H9 (cell line): ENCODE measurements around the gene MINDY4B. TPM values are rescaled to one million over a fixed set of nuclear protein-coding genes. Genes with fewer than 3 reads are reported as not detected.

Source experiments
- DNase-seq: peaks from one replicate; pipeline ENCODE4 v3.0.0-alpha.2; 2017
- H2AFZ ChIP-seq: one replicate; pipeline ENCODE4 v1.6.1; 2013; ENCODE audit warnings: mild to moderate bottlenecking, low read length, control low read depth, moderate library complexity
- H2AK5ac ChIP-seq: 2 replicates; pipeline ENCODE4 v1.6.1; 2013; ENCODE audit warnings: low read length, control low read depth, mixed read lengths; ENCODE audit not compliant: insufficient read length
- H2BK120ac ChIP-seq: one replicate; pipeline ENCODE4 v1.6.1; 2013; ENCODE audit warnings: low read depth, mild to moderate bottlenecking, low read length, control low read depth, inconsistent platforms; ENCODE audit not compliant: poor library complexity, severe bottlenecking
- H2BK12ac ChIP-seq: 2 replicates; pipeline ENCODE4 v1.6.1; 2013; ENCODE audit warnings: low read length, control low read depth, mixed read lengths, low read depth; ENCODE audit not compliant: insufficient read length
- H2BK15ac ChIP-seq: 2 replicates; pipeline ENCODE4 v1.6.1; 2013; ENCODE audit warnings: low read depth, low read length, control low read depth
- H2BK20ac ChIP-seq: one replicate; pipeline ENCODE4 v1.6.1; 2013; ENCODE audit warnings: low read depth, mild to moderate bottlenecking, low read length, control low read depth, inconsistent platforms; ENCODE audit not compliant: poor library complexity, severe bottlenecking
- H2BK5ac ChIP-seq: 2 replicates; pipeline ENCODE4 v1.6.1; 2013; ENCODE audit warnings: low read length, control low read depth, mixed read lengths; ENCODE audit not compliant: insufficient read length
- H3K14ac ChIP-seq: 2 replicates; pipeline ENCODE4 v1.6.1; 2013; ENCODE audit warnings: low read length, control low read depth; ENCODE audit not compliant: insufficient read depth
- H3K18ac ChIP-seq: 2 replicates; pipeline ENCODE4 v1.6.1; 2013; ENCODE audit warnings: low read depth, mild to moderate bottlenecking, mixed read lengths, low read length, control low read depth; ENCODE audit not compliant: insufficient read length
- H3K23ac ChIP-seq: 2 replicates; pipeline ENCODE4 v1.6.1; 2013; ENCODE audit warnings: low read length, control low read depth, mixed read lengths, low read depth; ENCODE audit not compliant: insufficient read length
- H3K23me2 ChIP-seq: 2 replicates; pipeline ENCODE4 v1.6.1; 2013; ENCODE audit warnings: low read depth, mild to moderate bottlenecking, mixed read lengths, low read length, control low read depth; ENCODE audit not compliant: insufficient read length, poor library complexity, severe bottlenecking
- H3K27ac ChIP-seq: 2 replicates; pipeline ENCODE4 v1.5.1; 2013; ENCODE audit warnings: low read length, control low read depth, mixed read lengths, low read depth; ENCODE audit not compliant: insufficient read length
- H3K27me3 ChIP-seq: 2 replicates; pipeline ENCODE4 v1.6.1; 2013; ENCODE audit warnings: low read length, control low read depth, inconsistent platforms; ENCODE audit not compliant: insufficient read depth
- H3K4ac ChIP-seq: 2 replicates; pipeline ENCODE4 v1.6.1; 2013; ENCODE audit warnings: low read depth, mild to moderate bottlenecking, control low read depth, inconsistent platforms, low read length, moderate library complexity
- H3K4me1 ChIP-seq: 2 replicates; pipeline ENCODE4 v1.6.1; 2013; ENCODE audit warnings: low read length, control low read depth, inconsistent platforms; ENCODE audit not compliant: insufficient read depth
- H3K4me2 ChIP-seq: 2 replicates; pipeline ENCODE4 v1.6.1; 2013; ENCODE audit warnings: low read length, control low read depth, mixed read lengths; ENCODE audit not compliant: insufficient read length, insufficient read depth
- H3K56ac ChIP-seq: 2 replicates; pipeline ENCODE4 v1.6.1; 2013; ENCODE audit warnings: low read depth, mild to moderate bottlenecking, mixed read lengths, low read length, control low read depth; ENCODE audit not compliant: insufficient read length
- H3K79me1 ChIP-seq: 2 replicates; pipeline ENCODE4 v1.6.1; 2013; ENCODE audit warnings: low read depth, mild to moderate bottlenecking, moderate library complexity, low read length, control low read depth, inconsistent platforms; ENCODE audit not compliant: insufficient read depth, poor library complexity, severe bottlenecking
- H3K79me2 ChIP-seq: 2 replicates; pipeline ENCODE4 v1.6.1; 2013; ENCODE audit warnings: low read length, control low read depth, inconsistent platforms; ENCODE audit not compliant: insufficient read depth
- H3K9ac ChIP-seq: 2 replicates; pipeline ENCODE4 v1.6.1; 2013; ENCODE audit warnings: low read length, control low read depth, mixed read lengths; ENCODE audit not compliant: insufficient read length; ENCODE audit errors: extremely low read depth
- H3K9me3 ChIP-seq: one replicate; pipeline ENCODE4 v1.6.1; 2013; ENCODE audit warnings: low read depth, low read length, inconsistent platforms; ENCODE audit not compliant: control insufficient read depth
- H3T11ph ChIP-seq: one replicate; pipeline ENCODE4 v1.6.1; 2013; ENCODE audit warnings: mild to moderate bottlenecking, low read length, control low read depth, inconsistent platforms
- H4K20me1 ChIP-seq: one replicate; pipeline ENCODE4 v1.6.1; 2013; ENCODE audit not compliant: control insufficient read depth, insufficient read length, insufficient read depth
- H4K5ac ChIP-seq: 2 replicates; pipeline ENCODE4 v1.6.1; 2013; ENCODE audit warnings: low read depth, mild to moderate bottlenecking, mixed read lengths, low read length, control low read depth; ENCODE audit not compliant: insufficient read length
- H4K8ac ChIP-seq: replicated peaks from 2 replicates; pipeline ENCODE4 v1.6.1; 2013; ENCODE audit warnings: low read length, control low read depth, mixed read lengths, low read depth; ENCODE audit not compliant: insufficient read length
- H4K91ac ChIP-seq: 2 replicates; pipeline ENCODE4 v1.6.1; 2013; ENCODE audit warnings: low read depth, mild to moderate bottlenecking, moderate library complexity, mixed read lengths, low read length, control low read depth; ENCODE audit not compliant: insufficient read length
- H3K27ac Mint-ChIP-seq, 3 experiments: 2 replicates in 2 of 3; 3 replicates in 1 of 3; pipeline ENCODE4 v1.8.0; 2020 to 2021; ENCODE audit warnings: mixed read lengths in 3 of 3, mild to moderate bottlenecking in 1 of 3, moderate library complexity in 1 of 3
- H3K27me3 Mint-ChIP-seq: 2 replicates; pipeline ENCODE4 v1.8.0; 2021; ENCODE audit warnings: low read depth, mild to moderate bottlenecking, moderate library complexity, mixed read lengths
- H3K36me3 Mint-ChIP-seq, 3 experiments: 2 replicates in 2 of 3; 3 replicates in 1 of 3; pipeline ENCODE4 v1.8.0; 2020 to 2021; ENCODE audit warnings: low read depth in 3 of 3, mixed read lengths in 3 of 3; ENCODE audit not compliant: insufficient read depth in 1 of 3
- H3K4me1 Mint-ChIP-seq, 2 experiments: 2 replicates each; pipeline ENCODE4 v1.8.0; 2020; ENCODE audit warnings: mixed read lengths in 2 of 2
- H3K4me3 Mint-ChIP-seq, 2 experiments: 2 replicates in 1 of 2; 3 replicates in 1 of 2; pipeline ENCODE4 v1.8.0; 2020 to 2021; ENCODE audit warnings: mild to moderate bottlenecking in 2 of 2, mixed read lengths in 2 of 2, moderate library complexity in 1 of 2
- H3K9me3 Mint-ChIP-seq, 2 experiments: 2 replicates in 1 of 2; 3 replicates in 1 of 2; pipeline ENCODE4 v1.8.0; 2020; ENCODE audit warnings: mild to moderate bottlenecking in 2 of 2, mixed read lengths in 2 of 2, moderate library complexity in 1 of 2
- CTCF ChIP-seq: fragments of 200-600 bp; sonication (generic); conservative IDR thresholded peaks from 3 replicates; pipeline ENCODE4 v1.8.0; 2021; ENCODE audit warnings: antibody characterized with exemption, mild to moderate bottlenecking
- WGBS: extraction: QIAGEN DNeasy Blood & Tissue Kit; methylation state at CpG from one replicate; pipeline ENCODE4 v1.1.7; 2013; ENCODE audit warnings: missing lambda C conversion rate, low lambda C conversion rate, mixed read lengths; ENCODE audit not compliant: insufficient read length; ENCODE audit errors: extremely low coverage; 5-methylcytosine and 5-hydroxymethylcytosine counted together
- total RNA-seq: library from RNA; stranded (reverse); gene quantifications from 2 replicates; pipeline ENCODE4 v1.2.1, GENCODE V29; 2021

The MINDY4B gene
- total RNA-seq, 1 experiment from 2014 or later: not detected

- peaks cover 0 to 4% (median 2%) of the 10 kb centered on the region in 3 experiments; a peak in 2 of 7 replicates for H3K36me3 Mint-ChIP-seq
- H4K8ac ChIP-seq: no peak overlapping the region
- no peak overlapping the region for H3K9ac ChIP-seq
- no peak overlapping the region for H3K23ac ChIP-seq
- no peak for TF ChIP-seq CTCF
- H2BK5ac ChIP-seq: no peak overlapping the region
- H3K4me2 ChIP-seq: no peak overlapping the region
- H3K27ac ChIP-seq: no peak overlapping the region
- no peaks in the 10 kb centered on the region for H3K4me1 ChIP-seq
- no peaks in the 10 kb centered on the region for H3K79me2 ChIP-seq
- H2BK12ac ChIP-seq: no peak overlapping the region
- no peak overlapping the region for H3K4ac ChIP-seq
- H4K5ac ChIP-seq: no peak overlapping the region
- no peak overlapping the region for H3K27ac Mint-ChIP-seq
- H3K9me3 ChIP-seq: no peaks in the 10 kb centered on the region
- no peaks in the 10 kb centered on the region for H3K23me2 ChIP-seq
- H2AK5ac ChIP-seq: no peak overlapping the region
- H4K20me1 ChIP-seq: no peaks in the 10 kb centered on the region
- no peak overlapping the region for H4K91ac ChIP-seq
- H2AFZ ChIP-seq: no peak overlapping the region
- H3K18ac ChIP-seq: no peak overlapping the region
- H3K9me3 Mint-ChIP-seq: peaks cover 0 to 3% of the 10 kb centered on the region in 2 experiments; a peak in 3 of 5 replicates
- no peaks in the 10 kb centered on the region for H3K27me3 ChIP-seq
- no peak overlapping the region for H3K14ac ChIP-seq
- H2BK20ac ChIP-seq: no peak overlapping the region
- no peak overlapping the region for H3K4me3 Mint-ChIP-seq
- no peak overlapping the region for H3K56ac ChIP-seq
- no peak overlapping the region for H3T11ph ChIP-seq
- no CpG with 5 or more reads among the region's 9 CpGs for WGBS
- H2BK15ac ChIP-seq: no peak overlapping the region
- H3K27me3 Mint-ChIP-seq: peaks cover 2% of the 10 kb centered on the region; the same call in 1 of the 2 replicates
- H3K79me1 ChIP-seq: no peaks in the 10 kb centered on the region
- no peak for DNase-seq
- H3K4me1 Mint-ChIP-seq: no peaks in the 10 kb centered on the region
- H2BK120ac ChIP-seq: no peak overlapping the region
Measured at GRCh38 chr3:150890831-150891230, 14.4 kb downstream of the MINDY4B start.
